ENCODE data around the gene DCUN1D2.

DCUN1D2 gene

DNA sequence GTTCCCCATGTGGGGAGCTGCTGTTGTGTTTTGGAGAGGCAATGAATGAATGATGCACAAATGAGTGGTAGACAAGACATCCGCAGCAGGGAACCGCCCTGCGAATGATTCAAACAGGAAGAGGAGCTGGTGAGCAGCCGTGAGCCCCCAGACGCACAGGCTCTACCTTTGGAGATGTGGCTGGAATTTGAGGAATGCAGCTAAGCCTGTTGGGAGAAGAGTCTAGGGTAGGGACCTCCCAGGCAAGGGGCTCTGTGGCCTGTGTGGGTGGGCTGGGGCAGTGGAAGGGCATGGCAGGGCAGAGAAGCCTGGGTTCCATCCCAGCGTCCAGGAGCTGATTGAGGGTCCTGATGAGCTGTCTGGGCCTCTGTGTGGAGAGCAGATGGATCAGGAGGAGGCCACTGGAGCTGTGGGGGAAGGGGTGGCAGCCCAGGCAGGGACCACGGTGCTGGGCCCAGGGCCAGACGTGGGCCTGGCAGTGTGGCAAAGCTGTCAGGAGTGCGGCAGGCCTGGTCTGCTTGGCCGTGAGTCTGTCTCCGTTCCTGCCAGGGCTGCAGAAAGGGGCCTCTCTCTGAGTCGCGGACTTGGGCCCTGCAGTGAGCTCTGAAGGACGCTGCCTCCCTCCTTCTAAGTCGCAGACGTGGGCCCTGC lies 41.8 kb upstream of the DCUN1D2 start:
- Histone ChIP-seq H3K9me3 (no peaks in the 10 kb centered on the region), H3K4me1 (peaks cover 18% of the 10 kb centered on the region), H3K36me3 (peaks cover 9% of the 10 kb centered on the region), H3K4me3 (ENCODE audit: low read depth, low read length) (no peak overlapping the region), H3K27me3 (no peaks in the 10 kb centered on the region)
- TF ChIP-seq, protein P1, sequence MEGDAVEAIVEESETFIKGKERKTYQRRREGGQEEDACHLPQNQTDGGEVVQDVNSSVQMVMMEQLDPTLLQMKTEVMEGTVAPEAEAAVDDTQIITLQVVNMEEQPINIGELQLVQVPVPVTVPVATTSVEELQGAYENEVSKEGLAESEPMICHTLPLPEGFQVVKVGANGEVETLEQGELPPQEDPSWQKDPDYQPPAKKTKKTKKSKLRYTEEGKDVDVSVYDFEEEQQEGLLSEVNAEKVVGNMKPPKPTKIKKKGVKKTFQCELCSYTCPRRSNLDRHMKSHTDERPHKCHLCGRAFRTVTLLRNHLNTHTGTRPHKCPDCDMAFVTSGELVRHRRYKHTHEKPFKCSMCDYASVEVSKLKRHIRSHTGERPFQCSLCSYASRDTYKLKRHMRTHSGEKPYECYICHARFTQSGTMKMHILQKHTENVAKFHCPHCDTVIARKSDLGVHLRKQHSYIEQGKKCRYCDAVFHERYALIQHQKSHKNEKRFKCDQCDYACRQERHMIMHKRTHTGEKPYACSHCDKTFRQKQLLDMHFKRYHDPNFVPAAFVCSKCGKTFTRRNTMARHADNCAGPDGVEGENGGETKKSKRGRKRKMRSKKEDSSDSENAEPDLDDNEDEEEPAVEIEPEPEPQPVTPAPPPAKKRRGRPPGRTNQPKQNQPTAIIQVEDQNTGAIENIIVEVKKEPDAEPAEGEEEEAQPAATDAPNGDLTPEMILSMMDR (IDR thresholded peaks at IDR 0.05; ENCODE audit: low read depth, low read length) = no peak
- peak; percentile 41 for DNase-seq

DNA sequence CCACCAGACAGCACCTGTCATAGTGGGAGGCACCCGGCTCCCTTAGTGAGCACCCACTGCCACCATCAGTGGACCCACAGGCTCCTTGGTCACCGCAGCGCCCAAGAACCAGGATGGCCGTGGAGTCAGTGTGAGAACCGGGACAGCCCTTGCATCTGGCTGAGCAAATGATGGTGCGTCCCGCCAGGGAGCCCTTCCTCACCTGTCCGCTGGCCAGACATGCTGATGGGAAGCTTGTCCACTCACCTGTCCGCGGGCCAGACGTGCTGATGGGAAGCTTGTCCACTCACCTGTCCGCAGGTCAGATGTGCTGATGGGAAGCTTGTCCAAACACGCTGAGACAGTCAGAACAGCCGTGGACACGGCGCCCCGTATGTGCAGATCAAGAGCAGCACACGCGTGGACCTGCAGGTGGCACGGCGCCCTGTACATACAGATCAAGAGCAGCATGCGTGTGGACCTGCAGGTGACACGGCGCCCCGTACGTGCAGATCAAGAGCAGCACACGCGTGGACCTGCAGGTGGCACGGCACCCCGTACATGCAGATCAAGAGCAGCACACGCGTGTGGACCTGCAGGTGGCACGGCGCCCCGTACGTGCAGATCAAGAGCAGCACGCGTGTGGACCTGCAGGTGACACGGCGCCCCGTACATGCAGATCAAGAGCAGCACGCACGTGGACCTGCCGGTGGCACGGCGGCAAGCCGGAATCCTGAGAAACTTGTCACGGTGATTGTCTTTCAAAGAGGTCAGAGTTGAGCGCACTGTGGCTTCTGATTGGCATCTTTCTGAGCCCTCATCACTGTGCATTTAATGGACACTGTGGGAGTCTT lies 40.7 kb upstream of the DCUN1D2 start:
- peaks cover 18% of the 10 kb centered on the region for H3K4me1 ChIP-seq
- H3K36me3 ChIP-seq = peaks cover 12% of the 10 kb centered on the region
- no peaks in the 10 kb centered on the region for H3K9me3 ChIP-seq
- no peak overlapping the region for H3K4me3 ChIP-seq (ENCODE audit: low read depth, low read length)
- no peaks in the 10 kb centered on the region for H3K27me3 ChIP-seq
- DNase-seq = no peak
- TF ChIP-seq, protein P1 (IDR thresholded peaks at IDR 0.05; ENCODE audit: low read depth, low read length) = no peak

DNA sequence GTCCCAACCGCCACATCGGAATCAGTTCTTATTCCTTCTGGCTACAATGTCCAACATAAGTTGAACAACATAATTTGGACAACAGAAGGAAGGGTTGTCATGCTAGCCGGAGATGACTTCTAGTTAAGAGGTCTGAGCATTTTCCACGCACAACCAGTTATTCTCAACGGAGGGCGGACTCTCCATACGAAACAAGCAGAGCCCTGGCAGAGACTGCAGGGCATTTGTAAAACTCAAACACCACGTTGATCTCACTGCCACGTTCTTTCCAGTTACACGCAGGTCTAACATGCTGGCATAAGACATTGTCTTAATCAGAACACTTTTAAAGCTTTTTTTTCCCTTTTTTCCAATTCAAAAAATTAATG lies 38.3 kb upstream of the DCUN1D2 start:
- H3K36me3 ChIP-seq = peaks cover 12% of the 10 kb centered on the region
- H3K4me1 ChIP-seq = peaks cover 18% of the 10 kb centered on the region
- no peaks in the 10 kb centered on the region for H3K27me3 ChIP-seq
- no peaks in the 10 kb centered on the region for H3K9me3 ChIP-seq
- TF ChIP-seq, protein P1 (IDR thresholded peaks at IDR 0.05; ENCODE audit: low read depth, low read length) = no peak
- H3K4me3 ChIP-seq (ENCODE audit: low read depth, low read length) = no peak overlapping the region
- no peak for DNase-seq

DNA sequence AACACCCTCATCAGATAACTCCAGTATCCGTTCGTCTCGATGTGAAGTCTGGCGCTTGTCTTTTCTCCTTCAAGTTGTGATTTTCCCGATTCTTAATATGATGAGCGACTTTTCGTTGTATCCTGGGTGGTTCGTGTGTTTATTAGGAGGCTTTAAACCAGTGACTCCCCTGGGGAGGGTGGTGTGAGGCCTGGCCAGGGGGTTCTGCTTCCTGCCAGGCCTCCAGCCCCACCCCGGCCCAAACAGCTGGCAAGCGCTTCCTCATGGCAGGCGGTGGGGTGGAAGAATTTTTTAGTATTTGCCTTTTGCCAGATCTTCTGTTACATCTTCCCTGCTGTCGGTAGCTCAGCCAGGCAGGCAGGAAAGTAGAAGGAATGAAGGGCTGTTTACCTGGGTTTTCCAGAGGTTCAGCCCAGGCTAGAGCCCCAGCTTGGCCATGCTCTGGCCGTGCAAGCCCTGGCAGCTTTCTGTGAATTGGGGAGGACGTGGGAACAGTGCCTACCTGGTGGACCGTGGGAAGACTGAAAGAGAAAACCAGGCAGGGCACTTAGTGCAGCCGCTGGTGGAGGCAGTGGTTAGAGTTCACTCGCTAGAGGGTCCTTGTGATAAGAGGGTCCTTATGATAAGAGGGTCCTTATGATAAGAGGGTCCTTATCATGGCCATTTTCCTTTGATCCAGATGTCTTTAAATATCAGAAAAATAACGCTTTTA lies 37.7 kb upstream of the DCUN1D2 start:
- DNase-seq = peak; percentile 35
- peaks cover 16% of the 10 kb centered on the region for H3K4me1 ChIP-seq
- TF ChIP-seq, protein P1 (IDR thresholded peaks at IDR 0.05; ENCODE audit: low read depth, low read length) = no peak

DNA sequence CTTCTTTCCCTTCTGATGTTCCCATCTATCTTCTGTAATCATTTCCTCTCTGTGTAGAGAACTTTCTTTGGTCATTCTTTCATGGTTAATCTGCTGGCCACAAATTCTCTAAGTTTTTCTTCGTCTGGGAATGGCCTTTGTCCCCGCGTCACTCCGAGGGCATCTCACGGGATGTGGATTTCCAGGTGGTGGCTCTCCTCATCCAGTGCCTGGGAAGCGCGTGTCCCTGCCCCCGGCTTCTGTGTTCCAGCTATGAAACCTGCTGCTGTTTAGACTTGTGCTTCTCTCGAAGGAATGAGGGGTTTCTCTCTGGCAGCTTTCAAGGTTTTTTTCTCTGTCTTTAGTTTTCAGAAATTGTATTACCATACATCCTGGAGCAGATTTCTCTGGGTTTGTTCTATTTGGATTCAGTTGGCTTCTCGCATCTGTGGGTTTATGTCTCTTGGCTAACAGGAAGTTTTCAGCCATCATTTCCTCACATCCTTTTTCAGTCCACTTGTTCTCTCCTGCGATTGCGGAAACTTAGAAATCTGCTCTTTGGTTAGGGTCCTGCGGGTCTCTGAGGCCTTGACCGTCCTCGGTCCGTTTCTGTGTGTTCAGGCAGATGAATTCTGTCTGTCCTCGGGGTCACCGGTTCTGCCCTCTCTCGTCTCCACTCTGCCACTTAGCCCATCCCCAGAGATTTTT lies 36.9 kb upstream of the DCUN1D2 start:
- peaks cover 12% of the 10 kb centered on the region for H3K36me3 ChIP-seq
- no peaks in the 10 kb centered on the region for H3K9me3 ChIP-seq
- no peak overlapping the region for H3K4me3 ChIP-seq (ENCODE audit: low read depth, low read length)
- TF ChIP-seq, protein P1 (IDR thresholded peaks at IDR 0.05; ENCODE audit: low read depth, low read length) = no peak
- no peak for DNase-seq
- H3K27me3 ChIP-seq = no peaks in the 10 kb centered on the region
- H3K4me1 ChIP-seq = peaks cover 15% of the 10 kb centered on the region

More for the DNA sequence above, 37.7 kb upstream of the DCUN1D2 start:
- peaks cover 12% of the 10 kb centered on the region for H3K36me3 ChIP-seq
- H3K27me3 ChIP-seq = no peaks in the 10 kb centered on the region
- no peak overlapping the region for H3K4me3 ChIP-seq (ENCODE audit: low read depth, low read length)
- no peaks in the 10 kb centered on the region for H3K9me3 ChIP-seq

Data from BE2C (cell line).